Kidney (tissue), 14 donors: Measurements from ENCODE around the gene SLC25A18. TPM values are rescaled to one million over a fixed set of nuclear protein-coding genes. Genes with fewer than 3 reads are reported as not detected.
"Not testable (repeated sequence)": the region's sequence is repeated elsewhere in the genome, so short reads cannot be mapped to it uniquely, and the experiment has no call there.

Experiments
- DNase-seq, 5 donors: peaks; one replicate each; pipeline ENCODE4 v3.0.0-alpha.2; 2013 to 2020
- FAIRE-seq: peaks from 2 replicates; lab custom pipeline; 2012; peaks lifted over from hg19 to GRCh38; lab: Jason Lieb, UNC
- H3K27ac ChIP-seq, 2 donors: one replicate each; pipeline ENCODE4 v1.7.0; 2013; ENCODE audit warnings: low read depth in 2 of 2, low read length in 2 of 2, inconsistent platforms in 1 of 2
- H3K27me3 ChIP-seq: one replicate; pipeline ENCODE4 v1.7.1; 2013; ENCODE audit warnings: low read length, inconsistent platforms; ENCODE audit not compliant: control insufficient read depth, insufficient read depth
- H3K36me3 ChIP-seq, 3 donors: one replicate each; pipeline versions ENCODE4 v1.7.0 to v1.7.1; 2013; ENCODE audit warnings: low read length in 3 of 3, control low read depth in 1 of 3, inconsistent platforms in 1 of 3; ENCODE audit not compliant: insufficient read depth in 3 of 3, control insufficient read depth in 2 of 3
- H3K4me1 ChIP-seq, 3 donors: one replicate each; pipeline versions ENCODE4 v1.7.0 to v1.7.1; 2013; ENCODE audit warnings: low read length in 3 of 3, inconsistent platforms in 1 of 3, low read depth in 1 of 3; ENCODE audit not compliant: control insufficient read depth in 2 of 3, insufficient read depth in 2 of 3
- H3K4me3 ChIP-seq, 3 donors: one replicate each; pipeline versions ENCODE4 v1.7.0 to v1.8.1; 2013; ENCODE audit warnings: low read length in 3 of 3, control low read depth in 1 of 3, inconsistent platforms in 1 of 3
- H3K9ac ChIP-seq, 3 donors: one replicate each; pipeline versions ENCODE4 v1.7.0 to v1.7.1; 2013; ENCODE audit warnings: low read length in 3 of 3, control low read depth in 1 of 3, inconsistent platforms in 1 of 3
- H3K9me3 ChIP-seq, 3 donors: one replicate each; pipeline versions ENCODE4 v1.7.0 to v1.7.1; 2013; ENCODE audit warnings: low read length in 3 of 3, control low read depth in 1 of 3, inconsistent platforms in 1 of 3; ENCODE audit not compliant: control insufficient read depth in 2 of 3, insufficient read depth in 1 of 3
- CTCF ChIP-seq: IDR thresholded peaks from 3 replicates; pipeline ENCODE4 v1.5.1; 2012; ENCODE audit warnings: mild to moderate bottlenecking, moderate library complexity, borderline replicate concordance; ENCODE audit not compliant: insufficient read depth; ENCODE audit errors: extremely low read depth
- intact Hi-C: fragments of 100-400 bp; cut with DNase I; formaldehyde crosslinking; loops from one replicate; pipeline ENCODE4 v1.11.1; 2022
- polyA plus RNA-seq: library from polyadenylated mRNA; stranded (reverse); fragments of 350-450 nt; fragmentation: Illumina TruSeq; extraction: RNeasy Lipid Tissue Mini Kit (QIAGEN cat#74804); gene quantifications from one replicate; pipeline ENCODE4 v1.2.3, GENCODE V29; 2014; ENCODE audit warnings: low read depth, low replicate concordance; ENCODE audit not compliant: insufficient read depth
- total RNA-seq: library from RNA; stranded (reverse); fragmentation: NEBNext Ultra II Directional; extraction: Animal tissue kit (Norgen Biotek cat#: 25700); gene quantifications from one replicate; pipeline ENCODE4 v1.2.1, GENCODE V29; 2021
- donor health status: control.
- donor health status: control.
- donor health status: control.
- donor health status: control.
- donor health status: control.
- donor health status: DM: yes; HTN: yes; CAD: no.
- donor health status: Normal renal cell carcinoma (clear cell type).

The SLC25A18 gene
- total and polyA plus RNA-seq, 2 donors from 2014 or later = 0.41 to 1.1 TPM

DNA sequence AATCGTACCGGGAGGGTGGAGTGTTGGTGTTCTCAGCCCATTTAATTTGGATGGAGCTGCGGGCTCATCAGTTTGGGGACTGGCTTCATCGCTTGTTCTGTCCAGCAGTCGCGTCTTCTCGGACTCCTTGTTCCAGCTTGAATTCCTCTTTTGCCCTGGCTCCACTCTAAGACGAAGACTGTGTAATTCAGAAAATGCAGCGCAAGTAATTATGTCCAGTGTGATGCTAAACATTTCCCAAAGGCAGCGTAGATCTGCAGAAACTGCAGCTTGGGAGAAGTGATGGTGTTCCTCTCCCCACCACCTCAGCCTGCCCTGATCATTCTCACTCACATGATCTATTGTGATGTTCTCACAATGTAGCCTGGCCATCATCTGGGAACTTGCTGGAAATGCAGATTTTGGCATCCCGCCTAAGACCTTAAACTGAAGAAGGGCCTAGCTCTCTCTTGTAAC is 666 bp downstream of the SLC25A18 start:
- H3K4me1 ChIP-seq = peaks cover 7 to 14% (median 13%) of the 10 kb centered on the region in 3 donors
- H3K27me3 ChIP-seq = no peaks in the 10 kb centered on the region
- H3K36me3 ChIP-seq = no peaks in the 10 kb centered on the region
- intact Hi-C loops = no loop called here
- TF ChIP-seq CTCF = no peak
- no peaks in the 10 kb centered on the region for H3K9me3 ChIP-seq
- peak in 2 of 5 donors; percentile 25 to 33 for DNase-seq
- no peak overlapping the region for H3K4me3 ChIP-seq
- no peak for FAIRE-seq
- peak overlapping the region; percentile 30 to 80 for H3K27ac ChIP-seq
- H3K9ac ChIP-seq = no peak overlapping the region

DNA sequence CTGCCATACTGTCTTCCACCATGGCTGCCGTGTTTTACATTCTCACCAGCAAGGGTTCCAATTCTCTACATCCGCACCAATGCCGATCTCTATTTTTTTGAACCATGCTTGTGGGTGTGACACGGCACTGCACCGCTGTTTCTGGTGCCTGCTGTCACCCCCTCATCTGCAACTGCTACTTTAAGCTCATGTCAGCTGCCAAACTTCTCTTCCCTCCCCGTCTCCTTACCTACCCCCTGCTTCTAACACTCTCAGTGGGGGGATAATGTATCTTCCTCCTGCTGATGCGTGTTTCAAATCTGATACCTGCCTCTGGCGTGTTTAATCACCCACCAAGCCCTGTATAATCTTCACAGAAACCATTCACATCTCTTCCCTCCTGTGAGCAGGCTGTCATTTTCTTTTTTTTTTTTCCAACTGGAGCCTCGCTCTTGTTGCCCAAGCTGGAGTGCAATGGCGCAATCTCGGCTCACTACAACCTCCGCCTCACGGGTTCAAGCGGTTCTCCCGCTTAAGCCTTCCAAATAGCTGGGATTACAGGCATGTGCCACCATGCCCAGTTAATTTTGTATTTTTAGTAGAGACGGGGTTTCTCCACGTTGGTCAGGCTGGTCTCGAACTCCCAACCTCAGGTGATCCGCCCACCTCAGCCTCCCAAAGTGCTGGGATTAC is 2.9 kb downstream of the SLC25A18 start:
- H3K27me3 ChIP-seq, FAIRE-seq, H3K36me3 ChIP-seq, intact Hi-C loops, H3K4me3 ChIP-seq, H3K9me3 ChIP-seq, DNase-seq, H3K9ac ChIP-seq, H3K27ac ChIP-seq: not testable (repeated sequence)
- peaks cover 7 to 25% (median 14%) of the 10 kb centered on the region in 3 donors for H3K4me1 ChIP-seq

- FAIRE-seq = no peak
- no peaks in the 10 kb centered on the region for H3K9me3 ChIP-seq
- peaks cover 7 to 31% (median 14%) of the 10 kb centered on the region in 3 donors for H3K4me1 ChIP-seq
- no peak overlapping the region for H3K27ac ChIP-seq
- H3K27me3 ChIP-seq = no peaks in the 10 kb centered on the region
- intact Hi-C loops = no loop called here
- H3K4me3 ChIP-seq = no peak overlapping the region
- H3K36me3 ChIP-seq = no peaks in the 10 kb centered on the region
- peak in 1 of 5 donors; percentile 22 for DNase-seq
- TF ChIP-seq CTCF = no peak
- H3K9ac ChIP-seq = no peak overlapping the region
These were observed 3.5 kb downstream of the SLC25A18 start for GRCh38 chr22:17566776-17567175.

GRCh38 chr22:17569971-17570511 is 6.7 kb downstream of the SLC25A18 start:
- Histone ChIP-seq H3K4me3 (no peak overlapping the region), H3K9me3 (no peaks in the 10 kb centered on the region), H3K9ac (no peak overlapping the region), H3K36me3 (no peaks in the 10 kb centered on the region), H3K27me3 (no peaks in the 10 kb centered on the region), H3K4me1 (peaks cover 0 to 19% (median 0%) of the 10 kb centered on the region in 3 donors), H3K27ac (peak overlapping the region; percentile 12 to 59)
- intact Hi-C loops = no loop called here
- DNase-seq (peak in 4 of 5 donors; percentile 51 to 82 (median 68)), FAIRE-seq (no peak)
- no peak for TF ChIP-seq CTCF
